Measurements from ENCODE around the gene MPP3.
A peak's percentile ranks its signal among the peaks of the same experiment; 100 is the strongest.
"Not testable (repeated sequence)": the region's sequence is repeated elsewhere in the genome, so short reads cannot be mapped to it uniquely, and the experiment has no call there.

The MPP3 gene

GRCh38 chr17:43860927-43861622 is 28.1 kb upstream of the MPP3 start:
- no peak for DNase-seq (ENCODE audit: low spot score)

- no peak for DNase-seq (ENCODE audit: low spot score)
These were observed 27.3 kb upstream of the MPP3 start for GRCh38 chr17:43860077-43860725.

- DNase-seq (ENCODE audit: low spot score), result peak; percentile 32
These were observed 25.1 kb upstream of the MPP3 start for GRCh38 chr17:43857957-43858600.

GRCh38 chr17:43857141-43857540 is 24.2 kb upstream of the MPP3 start:
- DNase-seq (ENCODE audit: low spot score), result peak; percentile 35

GRCh38 chr17:43856141-43856540 is 23.2 kb upstream of the MPP3 start:
- peak; percentile 80 for DNase-seq (ENCODE audit: low spot score)

GRCh38 chr17:43855061-43855460 is 22.1 kb upstream of the MPP3 start:
- DNase-seq (ENCODE audit: low spot score), result peak; percentile 30

- peak; percentile 25 for DNase-seq (ENCODE audit: low spot score)
These were observed 21.6 kb upstream of the MPP3 start for GRCh38 chr17:43854498-43854897.

GRCh38 chr17:43853546-43853945 is 20.6 kb upstream of the MPP3 start:
- peak; percentile 30 for DNase-seq (ENCODE audit: low spot score)

GRCh38 chr17:43852571-43852970 is 19.6 kb upstream of the MPP3 start:
- DNase-seq (ENCODE audit: low spot score), result no peak

GRCh38 chr17:43849116-43849515 is 16.2 kb upstream of the MPP3 start:
- no peak for DNase-seq (ENCODE audit: low spot score)

GRCh38 chr17:43848601-43849000 is 15.7 kb upstream of the MPP3 start:
- DNase-seq (ENCODE audit: low spot score), result no peak

- peak; percentile 43 for DNase-seq (ENCODE audit: low spot score)
These were observed 14.0 kb upstream of the MPP3 start, which contains the start of gene CD300LG for GRCh38 chr17:43846963-43847371. Gene CD300LG, plus strand, starts transcription at chr17:43847176. Its CDS starts 41 bp downstream, at chr17:43847217.

- peak; percentile 97 for DNase-seq (ENCODE audit: low spot score)
These were observed 13.3 kb upstream of the MPP3 start for GRCh38 chr17:43846221-43846712.

- no peak for DNase-seq (ENCODE audit: low spot score)
These were observed 12.8 kb upstream of the MPP3 start for GRCh38 chr17:43845766-43846165.

GRCh38 chr17:43844241-43844640 is 11.3 kb upstream of the MPP3 start:
- no peak for DNase-seq (ENCODE audit: low spot score)

GRCh38 chr17:43842975-43843325 is 10.0 kb upstream of the MPP3 start:
- DNase-seq (ENCODE audit: low spot score), result no peak

- not testable (repeated sequence) for DNase-seq (ENCODE audit: low spot score)
These were observed 9.4 kb upstream of the MPP3 start for GRCh38 chr17:43842091-43842974.

GRCh38 chr17:43841282-43841681 is 8.3 kb upstream of the MPP3 start:
- DNase-seq (ENCODE audit: low spot score), result no peak

GRCh38 chr17:43840814-43841213 is 7.9 kb upstream of the MPP3 start:
- peak; percentile 69 for DNase-seq (ENCODE audit: low spot score)

GRCh38 chr17:43839670-43840108 is 6.7 kb upstream of the MPP3 start:
- no peak for DNase-seq (ENCODE audit: low spot score)

- DNase-seq (ENCODE audit: low spot score), result no peak
These were observed 1.2 kb upstream of the MPP3 start for GRCh38 chr17:43834106-43834505.

Measured in D341Med (cell line).